Right lobe of liver (tissue), 4 donors: Measurements from ENCODE around the gene AHI1.

ENCODE experiments used
- CTCF ChIP-seq, 4 donors: fragments of 200-600 bp in 3 of 4; fragments of 450-650 bp in 1 of 4; IDR thresholded peaks; one replicate each; pipeline versions ENCODE4 v1.5.1 to v1.8.0; 2016 to 2022; ENCODE audit warnings: antibody characterized with exemption in 4 of 4, mild to moderate bottlenecking in 2 of 4
- POLR2A ChIP-seq: fragments of 450-650 bp; IDR thresholded peaks from one replicate; pipeline ENCODE4 v1.6.1; 2017; ENCODE audit warnings: antibody characterized with exemption, mild to moderate bottlenecking
- donor health status: DM: no; HTN: no; CAD: no.
- donor health status: DM: no; HTN: no; CAD: no.
- donor health status: DM: no; HTN: yes; CAD: no.

- TF ChIP-seq CTCF (IDR thresholded peaks at IDR 0.05) (no peak), POLR2A (no peak)
Observed at GRCh38 chr6:135534773-135535380, 37.3 kb upstream of the AHI1 start.
